ENCODE data around the gene FSTL4.

Gene FSTL4

DNA sequence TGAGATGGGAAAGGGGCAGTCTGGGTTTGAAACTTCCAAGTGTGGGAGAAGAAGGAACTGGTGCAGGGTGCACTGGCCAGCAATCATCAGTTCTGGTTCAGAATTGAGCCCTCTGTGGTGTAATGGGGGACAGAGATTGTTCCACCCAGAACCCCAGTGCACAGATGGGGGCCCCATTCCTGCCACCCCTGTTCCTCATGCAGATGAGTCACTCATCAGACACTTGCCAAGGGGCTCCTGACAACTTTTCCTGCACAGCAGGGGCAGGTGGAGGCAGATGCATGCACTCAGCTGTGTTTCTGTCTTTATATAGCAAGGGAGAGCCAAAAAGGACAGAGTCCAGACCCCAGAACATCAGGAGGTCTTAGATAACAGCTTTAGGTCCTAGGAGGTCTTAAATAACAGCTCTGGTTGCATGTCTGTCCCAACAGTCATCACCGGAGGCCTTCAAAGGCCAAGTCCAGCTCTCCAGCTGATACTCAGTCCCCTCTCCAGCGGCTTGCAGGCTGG, 307.6 kb downstream of the FSTL4 start:
- DNase-seq (ENCODE audit: low read depth in 1 of 2, low spot score in 1 of 2) = no peak

- no peak for DNase-seq (ENCODE audit: low read depth in 1 of 2, low spot score in 1 of 2)
Measured at GRCh38 chr5:133304178-133304577, 308.2 kb downstream of the FSTL4 start.

DNA sequence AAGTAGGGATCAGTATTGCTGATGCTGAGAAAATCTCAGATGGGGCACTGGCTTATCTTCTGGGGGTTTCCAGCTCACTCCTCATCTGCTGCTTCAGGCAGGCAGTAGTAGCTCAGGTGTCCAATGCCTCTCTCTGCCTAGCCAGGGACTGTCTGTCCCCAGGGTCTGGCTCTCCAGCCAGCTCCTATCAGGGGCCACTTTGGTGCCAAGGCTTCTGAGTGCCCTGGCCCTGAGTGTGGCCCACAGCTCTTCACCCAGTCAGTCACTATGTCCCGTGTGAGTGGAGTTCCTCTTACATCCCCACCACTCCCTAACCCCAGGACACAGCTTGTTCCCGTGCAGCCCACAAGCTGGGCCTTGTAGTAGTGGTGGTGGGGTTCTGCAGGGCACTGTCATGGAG, 309.0 kb downstream of the FSTL4 start:
- no peak for DNase-seq (ENCODE audit: low read depth in 1 of 2, low spot score in 1 of 2)

GRCh38 chr5:133299728-133300127, 312.6 kb downstream of the FSTL4 start:
- DNase-seq (ENCODE audit: low read depth in 1 of 2, low spot score in 1 of 2) = no peak

GRCh38 chr5:133299021-133299420, 313.3 kb downstream of the FSTL4 start:
- no peak for DNase-seq (ENCODE audit: low read depth in 1 of 2, low spot score in 1 of 2)

DNA sequence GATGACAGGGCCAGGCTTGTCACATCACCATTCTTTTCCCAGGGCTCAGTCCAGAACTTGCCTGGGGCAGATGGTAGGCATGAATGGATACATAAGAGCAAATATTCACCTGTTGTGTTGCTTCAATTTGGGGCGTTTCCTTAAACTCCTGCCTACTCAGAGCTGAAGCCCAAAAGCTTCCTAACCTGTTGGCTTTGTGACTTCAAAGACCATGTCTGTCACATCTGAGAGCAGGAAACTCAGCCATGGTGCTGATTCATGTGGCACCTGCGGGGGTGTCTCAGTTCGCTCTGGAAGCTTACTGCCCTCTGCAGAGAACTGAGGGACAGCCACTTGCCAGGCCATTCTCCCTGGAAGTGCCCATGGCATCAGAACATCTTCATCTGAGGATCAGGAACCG, 313.9 kb downstream of the FSTL4 start:
- DNase-seq (ENCODE audit: low read depth in 1 of 2, low spot score in 1 of 2) = peak in 1 of 2 donors; percentile 10

DNA sequence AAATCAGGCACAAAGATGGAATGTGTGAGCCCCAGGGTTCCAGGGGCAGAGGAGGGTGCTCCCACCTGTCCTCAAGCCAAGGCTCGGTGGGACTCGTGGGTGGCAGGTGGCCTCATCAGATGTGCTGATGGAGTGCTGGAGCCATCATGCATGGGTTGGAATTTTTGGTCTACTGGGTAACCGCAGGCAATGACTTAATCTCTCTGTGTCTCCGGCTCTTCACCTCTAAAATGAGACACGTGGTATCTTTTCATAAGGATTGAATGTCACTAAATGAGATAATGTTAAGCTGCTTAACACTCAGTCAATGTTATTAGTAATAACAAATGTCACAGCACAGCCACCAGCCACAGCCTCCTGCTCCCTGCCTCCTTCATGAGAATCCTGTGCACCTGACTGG, 315.0 kb downstream of the FSTL4 start:
- no peak for DNase-seq (ENCODE audit: low read depth in 1 of 2, low spot score in 1 of 2)

GRCh38 chr5:133296624-133297023, 315.7 kb downstream of the FSTL4 start:
- no peak for DNase-seq (ENCODE audit: low read depth in 1 of 2, low spot score in 1 of 2)

DNA sequence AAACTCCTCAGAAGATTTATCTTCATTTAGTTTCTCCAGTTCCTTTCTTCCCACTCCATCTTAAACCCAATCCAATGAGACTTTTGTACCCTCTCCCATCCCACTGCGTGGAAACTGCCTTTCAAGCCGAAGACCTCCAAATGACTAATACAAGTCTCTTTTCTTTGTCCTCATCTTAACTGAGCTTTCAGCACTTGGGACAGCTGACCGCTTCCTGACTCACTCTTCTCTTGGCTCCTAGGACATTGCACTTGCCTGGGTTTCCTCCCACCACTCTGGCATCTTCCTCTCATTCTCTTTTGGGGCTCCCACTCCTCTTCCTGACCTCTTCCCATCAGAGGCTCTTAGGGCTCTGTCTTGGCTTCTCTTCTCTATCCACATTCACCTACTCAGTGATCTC, 316.8 kb downstream of the FSTL4 start:
- no peak for DNase-seq (ENCODE audit: low read depth in 1 of 2, low spot score in 1 of 2)

DNA sequence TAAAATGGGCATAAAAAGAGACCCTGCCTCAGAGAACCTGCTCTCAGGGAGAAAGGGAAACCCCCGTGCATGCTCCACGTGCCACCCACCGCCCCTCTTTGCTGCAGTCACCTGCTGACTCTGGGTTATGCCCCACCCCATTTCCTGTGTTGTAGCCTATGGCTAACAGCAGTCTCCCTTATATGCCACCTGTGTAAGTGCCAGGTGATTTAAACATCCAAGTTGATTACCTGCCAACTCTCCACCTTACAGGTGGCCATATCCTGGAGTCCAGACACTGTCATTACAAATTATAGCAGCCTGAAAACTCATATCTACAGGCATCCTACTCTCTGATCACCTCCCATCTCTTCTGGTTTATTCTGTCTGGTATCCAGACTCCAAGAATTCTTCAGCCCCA, 318.0 kb downstream of the FSTL4 start:
- DNase-seq (ENCODE audit: low read depth in 1 of 2, low spot score in 1 of 2) = no peak

GRCh38 chr5:133293960-133294359, 318.4 kb downstream of the FSTL4 start:
- DNase-seq (ENCODE audit: low read depth in 1 of 2, low spot score in 1 of 2) = no peak

DNA sequence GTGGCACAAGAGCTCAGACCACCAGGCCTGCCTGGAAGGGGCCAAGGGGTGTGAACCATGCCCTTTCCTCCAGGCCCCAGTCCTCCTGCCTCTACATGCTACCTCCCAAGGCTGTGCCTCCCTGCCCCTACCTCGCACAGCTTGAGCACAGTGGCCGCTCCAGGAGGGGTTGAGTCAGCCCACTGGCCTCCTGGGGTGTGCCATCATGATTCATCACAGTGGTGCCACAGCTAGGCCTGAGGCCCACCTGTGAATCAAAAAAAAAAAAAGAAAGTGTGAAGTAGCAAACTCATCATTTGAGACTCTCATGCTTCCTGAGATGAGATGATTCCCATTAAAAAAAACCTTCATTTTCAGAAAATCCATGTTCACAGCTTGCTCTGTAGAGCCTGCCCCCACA, 320.0 kb downstream of the FSTL4 start:
- no peak for DNase-seq (ENCODE audit: low read depth in 1 of 2, low spot score in 1 of 2)

GRCh38 chr5:133291524-133291923, 320.8 kb downstream of the FSTL4 start:
- DNase-seq (ENCODE audit: low read depth in 1 of 2, low spot score in 1 of 2) = no peak

DNA sequence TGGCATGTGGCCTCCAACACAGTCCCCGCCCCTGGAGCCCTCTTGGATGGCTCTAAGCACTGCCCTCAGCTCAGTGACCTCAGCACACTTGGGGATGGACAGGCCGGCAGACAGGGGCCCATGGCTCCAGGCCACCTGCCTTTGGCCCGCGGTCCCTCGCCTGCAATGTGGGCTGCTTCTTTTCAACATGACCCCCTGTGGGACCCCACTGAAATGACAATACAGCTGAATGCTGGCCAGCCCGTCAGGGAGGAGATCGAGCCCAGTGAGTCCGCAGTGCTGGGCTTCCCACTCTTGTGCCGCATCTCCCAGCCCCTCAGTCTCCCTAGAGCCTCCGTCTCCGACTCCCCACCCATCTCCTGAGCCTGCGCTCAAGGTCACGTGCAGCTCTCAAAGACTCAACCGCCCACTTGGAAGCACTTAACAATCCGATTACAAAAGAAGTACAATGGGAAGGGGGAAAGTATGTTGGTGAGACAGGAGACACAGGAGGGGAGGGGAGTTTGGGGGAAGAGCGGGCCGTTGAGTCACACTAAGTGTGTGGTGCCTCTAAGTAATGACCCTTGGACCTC, 321.6 kb downstream of the FSTL4 start:
- no peak for DNase-seq (ENCODE audit: low read depth in 1 of 2, low spot score in 1 of 2)

DNA sequence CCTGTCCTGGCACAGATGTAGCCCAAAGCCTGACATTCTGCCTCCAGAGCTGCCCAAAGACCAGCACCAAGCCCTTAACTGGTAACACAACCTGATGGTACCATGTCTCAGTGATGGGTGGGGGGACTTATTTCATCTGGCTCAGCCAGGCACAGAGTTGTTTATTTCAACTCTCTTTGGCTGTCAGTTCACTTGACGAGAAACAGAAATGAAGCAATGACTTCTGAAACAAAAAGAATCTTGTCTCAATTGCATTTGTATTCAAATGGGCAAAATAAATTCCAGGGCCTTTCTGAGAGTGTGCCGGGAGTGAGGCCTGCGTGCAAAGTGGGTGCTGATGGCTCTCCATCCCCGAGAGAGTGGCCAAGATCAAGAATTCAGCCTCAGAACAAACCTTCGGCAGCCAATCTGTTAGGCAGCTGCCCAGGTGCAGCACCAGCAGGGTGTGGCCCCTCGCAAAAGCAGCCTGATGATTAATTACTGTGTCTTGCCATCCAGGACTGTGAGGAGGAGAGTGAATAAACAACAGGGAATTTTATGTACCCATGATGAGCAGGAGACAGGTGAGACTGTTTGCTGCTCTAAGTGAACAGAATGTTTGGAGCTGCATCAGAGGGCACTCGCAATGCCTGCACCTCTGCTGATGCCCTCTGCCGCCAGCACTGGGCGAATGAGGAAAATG, 322.5 kb downstream of the FSTL4 start:
- DNase-seq (ENCODE audit: low read depth in 1 of 2, low spot score in 1 of 2) = no peak

DNA sequence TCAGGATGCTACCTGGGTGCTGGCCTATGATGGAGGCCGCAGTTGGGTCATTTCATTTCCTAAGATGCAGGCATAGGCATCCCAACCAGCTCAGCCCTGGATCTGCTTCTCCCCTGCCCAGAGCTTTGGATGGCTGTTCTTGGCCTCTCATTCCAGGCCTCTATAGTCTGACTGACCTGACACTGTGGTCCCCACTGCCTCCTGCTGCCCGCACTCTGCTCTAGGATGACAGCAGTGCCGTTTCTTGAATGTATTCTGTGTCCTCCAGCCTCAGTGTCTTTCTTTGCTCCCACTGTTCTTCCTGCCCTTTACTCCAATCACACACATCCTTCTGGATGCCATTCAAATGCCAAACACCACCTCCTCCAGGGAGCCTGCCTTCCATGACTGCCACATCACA, 324.8 kb downstream of the FSTL4 start:
- peak in 1 of 2 donors; percentile 14 for DNase-seq (ENCODE audit: low read depth in 1 of 2, low spot score in 1 of 2)

DNA sequence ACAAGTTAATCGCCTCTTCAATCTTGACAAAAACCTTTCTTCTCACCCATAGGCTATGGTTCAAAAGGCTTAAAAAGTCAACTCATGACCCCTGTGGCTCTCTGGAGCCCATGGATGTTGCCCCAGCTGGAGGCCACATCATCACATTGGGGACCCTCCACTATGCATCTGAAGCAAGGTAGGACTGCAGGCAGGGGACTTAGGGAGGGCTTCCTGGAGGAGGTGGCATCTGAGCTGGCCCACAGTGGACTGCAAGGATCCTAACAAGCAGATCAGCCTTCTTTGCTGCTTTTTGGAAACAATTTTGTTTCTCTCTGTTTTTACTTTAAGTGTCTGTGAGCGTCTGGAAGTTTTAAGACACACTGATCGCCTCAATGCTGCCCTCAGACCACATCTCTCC, 325.9 kb downstream of the FSTL4 start:
- no peak for DNase-seq (ENCODE audit: low read depth in 1 of 2, low spot score in 1 of 2)

DNA sequence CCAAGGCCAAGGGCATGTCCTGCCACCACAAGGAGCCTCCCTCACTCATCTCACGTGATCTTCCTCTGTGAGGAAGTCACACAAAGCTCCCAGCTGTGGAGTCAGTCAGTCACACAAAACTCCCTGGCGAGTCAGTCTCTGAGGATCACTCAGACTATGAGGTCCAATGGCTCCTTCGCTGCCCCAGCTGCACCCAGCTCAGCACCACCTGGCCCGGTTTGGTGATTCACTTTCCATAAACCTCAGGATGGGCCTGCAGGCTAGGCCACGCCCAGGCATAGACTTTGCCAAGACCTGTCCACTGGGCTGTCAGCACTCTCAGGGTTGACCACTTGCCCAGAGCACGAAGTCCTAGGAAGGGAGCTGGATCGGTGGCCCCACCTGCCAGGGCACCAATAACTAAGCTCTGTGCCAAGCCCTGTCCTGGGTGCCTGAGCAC, 326.7 kb downstream of the FSTL4 start:
- no peak for DNase-seq (ENCODE audit: low read depth in 1 of 2, low spot score in 1 of 2)

DNA sequence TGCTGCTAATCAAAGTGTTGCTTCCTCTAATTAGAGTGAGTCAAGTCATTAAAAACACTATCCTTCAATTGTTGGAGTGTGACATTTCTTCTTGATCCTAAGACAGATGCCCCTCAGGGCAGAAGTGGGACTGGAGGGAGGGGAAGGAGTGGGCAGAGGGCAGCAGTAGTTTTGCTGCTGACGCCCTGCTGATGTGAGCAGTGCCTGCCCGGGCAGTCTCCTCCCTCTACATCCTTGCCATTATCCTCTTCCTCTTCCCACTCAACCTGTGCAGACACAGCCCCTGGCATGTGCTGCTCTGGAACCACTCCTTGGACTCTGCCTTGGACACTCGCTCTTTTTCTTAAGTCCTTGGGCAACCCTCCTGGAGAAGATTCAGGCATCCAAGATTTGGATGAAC, 328.0 kb downstream of the FSTL4 start:
- no peak for DNase-seq (ENCODE audit: low read depth in 1 of 2, low spot score in 1 of 2)

- DNase-seq (ENCODE audit: low read depth in 1 of 2, low spot score in 1 of 2) = no peak
Measured at GRCh38 chr5:133278317-133278716, 334.0 kb downstream of the FSTL4 start.

DNA sequence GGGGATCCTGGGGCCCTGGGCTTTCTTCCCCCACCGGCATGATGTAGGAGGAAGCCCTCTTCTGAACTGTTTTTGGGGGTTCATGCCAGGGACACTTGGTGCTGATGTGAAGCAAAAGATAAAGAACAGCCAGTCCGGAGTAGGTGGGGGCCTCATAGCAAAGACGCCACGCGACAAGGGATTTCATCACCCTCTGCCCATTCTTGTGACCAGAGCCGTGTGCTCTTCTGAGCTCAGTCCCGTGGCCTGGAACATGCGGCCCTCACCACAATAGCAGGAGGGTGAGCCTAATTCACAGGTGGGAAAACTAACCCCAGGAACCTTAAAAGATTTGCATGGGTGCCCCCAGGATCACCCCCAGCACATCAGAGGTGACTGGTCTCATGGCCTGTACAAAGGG, 334.6 kb downstream of the FSTL4 start:
- DNase-seq (ENCODE audit: low read depth in 1 of 2, low spot score in 1 of 2) = no peak

GRCh38 chr5:133276171-133276570, 336.2 kb downstream of the FSTL4 start:
- no peak for DNase-seq (ENCODE audit: low read depth in 1 of 2, low spot score in 1 of 2)

GRCh38 chr5:133275631-133276030, 336.7 kb downstream of the FSTL4 start:
- no peak for DNase-seq (ENCODE audit: low read depth in 1 of 2, low spot score in 1 of 2)
